NCI-H1092 treated with DMSO at 0.1 percent for 48 hours (cell line): ENCODE measurements around the gene IL1RAPL2.
"Not testable (repeated sequence)": the region's sequence is repeated elsewhere in the genome, so short reads cannot be mapped to it uniquely, and the experiment has no call there.

Experiments used
- DNase-seq: peaks from one replicate; lab custom pipeline; 2025; lab: John Stamatoyannopoulos, UW

IL1RAPL2 gene

GRCh38 chrX:104854790-104855340 is 288.9 kb downstream of the IL1RAPL2 start:
- DNase-seq, result no peak

GRCh38 chrX:104863466-104863865 is 297.5 kb downstream of the IL1RAPL2 start:
- no peak for DNase-seq

- DNase-seq, result no peak
Observed at GRCh38 chrX:104864296-104864695, 298.3 kb downstream of the IL1RAPL2 start.

- no peak for DNase-seq
Observed at GRCh38 chrX:104877504-104877903, 311.5 kb downstream of the IL1RAPL2 start.

- DNase-seq, result no peak
Observed at GRCh38 chrX:104902070-104902469, 336.1 kb downstream of the IL1RAPL2 start.

- DNase-seq, result not testable (repeated sequence)
Observed at GRCh38 chrX:104909694-104910093, 343.7 kb downstream of the IL1RAPL2 start.

- no peak for DNase-seq
Observed at GRCh38 chrX:104913348-104913747, 347.3 kb downstream of the IL1RAPL2 start.

GRCh38 chrX:104914686-104915085 is 348.7 kb downstream of the IL1RAPL2 start:
- not testable (repeated sequence) for DNase-seq

- no peak for DNase-seq
Observed at GRCh38 chrX:104918122-104918521, 352.1 kb downstream of the IL1RAPL2 start.

- no peak for DNase-seq
Observed at GRCh38 chrX:104921584-104922205, 355.7 kb downstream of the IL1RAPL2 start.

- peak; percentile 62 for DNase-seq
Observed at GRCh38 chrX:104922206-104922621, 356.2 kb downstream of the IL1RAPL2 start.

- peak; percentile 0 for DNase-seq
Observed at GRCh38 chrX:104929324-104929723, 363.3 kb downstream of the IL1RAPL2 start.

GRCh38 chrX:104935581-104935980 is 369.6 kb downstream of the IL1RAPL2 start:
- no peak for DNase-seq

GRCh38 chrX:104953251-104953650 is 387.3 kb downstream of the IL1RAPL2 start:
- no peak for DNase-seq

- DNase-seq, result no peak
Observed at GRCh38 chrX:104961926-104962325, 395.9 kb downstream of the IL1RAPL2 start.

- DNase-seq, result no peak
Observed at GRCh38 chrX:104968241-104968640, 402.2 kb downstream of the IL1RAPL2 start.

- no peak for DNase-seq
Observed at GRCh38 chrX:104972737-104973136, 406.7 kb downstream of the IL1RAPL2 start.

- DNase-seq, result no peak
Observed at GRCh38 chrX:104987063-104987462, 421.1 kb downstream of the IL1RAPL2 start.

GRCh38 chrX:104988038-104988437 is 422.0 kb downstream of the IL1RAPL2 start:
- no peak for DNase-seq

- DNase-seq, result no peak
Observed at GRCh38 chrX:104995546-104995945, 429.5 kb downstream of the IL1RAPL2 start.

GRCh38 chrX:105006103-105006502 is 440.1 kb downstream of the IL1RAPL2 start:
- DNase-seq, result no peak

GRCh38 chrX:105006996-105007395 is 441.0 kb downstream of the IL1RAPL2 start:
- no peak for DNase-seq

GRCh38 chrX:105013719-105014118 is 447.7 kb downstream of the IL1RAPL2 start:
- DNase-seq, result no peak

- no peak for DNase-seq
Observed at GRCh38 chrX:105017641-105018040, 451.6 kb downstream of the IL1RAPL2 start.
